H1 (cell line): ENCODE data around the gene ABCF3. TPM values are rescaled to one million over a fixed set of nuclear protein-coding genes. Genes with fewer than 3 reads are reported as not detected.

Experiments
- CTCF ChIA-PET: fragments of 300-600 bp; sonication (Branson Sonifier 250); formaldehyde crosslinking; loops from one replicate; lab custom pipeline; 2021; ENCODE audit not compliant: partially characterized antibody; lab: Charles Lee
- POLR2A ChIA-PET: fragments of 300-600 bp; sonication (Branson Sonifier 250); formaldehyde crosslinking; loops from one replicate; lab custom pipeline; 2021; ENCODE audit warnings: inconsistent platforms; ENCODE audit not compliant: partially characterized antibody; lab: Charles Lee
- DNase-seq, 2 experiments: peaks; one replicate each; pipeline versions ENCODE4 v3.0.0 to v3.0.0-alpha.2; 2010 to 2022; ENCODE audit warnings: low spot score in 2 of 2, low read depth in 1 of 2, mixed read lengths in 1 of 2
- FAIRE-seq: peaks from 2 replicates; lab custom pipeline; 2011; peaks lifted over from hg19 to GRCh38; lab: Jason Lieb, UNC
- H2AFZ ChIP-seq: 2 replicates; pipeline ENCODE4 v1.8.1; 2012; ENCODE audit warnings: low read length, inconsistent platforms
- H2AK5ac ChIP-seq: 2 replicates; pipeline ENCODE4 v1.6.1; 2013; ENCODE audit warnings: low read depth, low read length
- H2BK120ac ChIP-seq: replicated peaks from 2 replicates; pipeline ENCODE3; 2013; ENCODE audit warnings: low read depth, low read length, inconsistent platforms
- H2BK12ac ChIP-seq: 2 replicates; pipeline ENCODE4 v1.6.1; 2013; ENCODE audit warnings: low read depth, low read length
- H2BK15ac ChIP-seq: 2 replicates; pipeline ENCODE4 v1.6.1; 2013; ENCODE audit warnings: low read length
- H2BK20ac ChIP-seq: 2 replicates; pipeline ENCODE4 v1.6.1; 2013; ENCODE audit warnings: low read length
- H2BK5ac ChIP-seq: 2 replicates; pipeline ENCODE4 v1.6.1; 2013; ENCODE audit warnings: low read depth, low read length
- H3K14ac ChIP-seq: 2 replicates; pipeline ENCODE4 v1.6.1; 2013; ENCODE audit warnings: inconsistent platforms; ENCODE audit not compliant: insufficient read length
- H3K18ac ChIP-seq: 2 replicates; pipeline ENCODE4 v1.6.1; 2013; ENCODE audit warnings: low read length; ENCODE audit errors: extremely low read depth
- H3K23ac ChIP-seq: 2 replicates; pipeline ENCODE4 v1.6.1; 2013; ENCODE audit warnings: inconsistent platforms; ENCODE audit not compliant: insufficient read length
- H3K23me2 ChIP-seq: 2 replicates; pipeline ENCODE4 v1.6.1; 2013; ENCODE audit warnings: low read depth, low read length
- H3K27ac ChIP-seq: 2 replicates; pipeline ENCODE4 v1.6.1; 2011; ENCODE audit warnings: low read depth, low read length, inconsistent platforms
- H3K27me3 ChIP-seq, 4 experiments: replicated peaks in 1 of 4; 1 replicate in 1 of 4; 2 replicates in 3 of 4; pipeline versions ENCODE4 v1.6.1 to v1.8.1; 2011 to 2013; ENCODE audit warnings: low read length in 3 of 4, mild to moderate bottlenecking in 3 of 4, inconsistent platforms in 2 of 4, mixed read lengths in 2 of 4, moderate library complexity in 1 of 4; ENCODE audit not compliant: control insufficient read depth in 3 of 4, insufficient read depth in 3 of 4; ENCODE audit errors: extremely low read depth in 1 of 4
- H3K36me3 ChIP-seq, 4 experiments: 2 replicates each; pipeline versions ENCODE4 v1.6.1 to v1.8.1; 2011 to 2013; ENCODE audit warnings: mild to moderate bottlenecking in 4 of 4, low read length in 3 of 4, moderate library complexity in 2 of 4, control low read depth in 1 of 4, inconsistent platforms in 1 of 4; ENCODE audit not compliant: insufficient read depth in 4 of 4, control insufficient read depth in 2 of 4
- H3K4ac ChIP-seq: replicated peaks from 2 replicates; pipeline ENCODE3; 2013; ENCODE audit warnings: low read length, low read depth, mixed read lengths, inconsistent platforms; ENCODE audit not compliant: insufficient read length
- H3K4me1 ChIP-seq, 4 experiments: replicated peaks in 1 of 4; 1 replicate in 1 of 4; 2 replicates in 3 of 4; pipeline versions ENCODE4 v1.6.1 to v1.8.1; 2011 to 2013; ENCODE audit warnings: low read length in 3 of 4, inconsistent platforms in 2 of 4, mixed read lengths in 1 of 4; ENCODE audit not compliant: insufficient read depth in 4 of 4, control insufficient read depth in 3 of 4
- H3K4me2 ChIP-seq, 2 experiments: 2 replicates each; pipeline versions ENCODE4 v1.6.1 to v1.8.1; 2011 to 2013; ENCODE audit warnings: low read depth in 2 of 2, low read length in 2 of 2, control low read depth in 1 of 2, inconsistent platforms in 1 of 2, mild to moderate bottlenecking in 1 of 2; ENCODE audit not compliant: insufficient read depth in 1 of 2
- H3K4me3 ChIP-seq, 4 experiments: fragments of 200-600, 300-600 bp in 1 of 4; sonication (generic), shearing (Covaris generic), sonication (Bioruptor Twin) in 1 of 4; 2 replicates each; pipeline versions ENCODE4 v1.5.1 to v1.8.1; 2011 to 2016; ENCODE audit warnings: low read length in 4 of 4, low read depth in 3 of 4, control low read depth in 2 of 4, inconsistent platforms in 2 of 4, mild to moderate bottlenecking in 2 of 4, mixed read lengths in 1 of 4, moderate library complexity in 1 of 4; ENCODE audit not compliant: insufficient read depth in 2 of 4; ENCODE audit errors: extremely low read depth in 1 of 4
- H3K56ac ChIP-seq: replicated peaks from 2 replicates; pipeline ENCODE3; 2013; ENCODE audit warnings: low read depth, mild to moderate bottlenecking, mixed read lengths, low read length, inconsistent platforms; ENCODE audit not compliant: insufficient read length
- H3K79me1 ChIP-seq: 2 replicates; pipeline ENCODE4 v1.6.1; 2013; ENCODE audit warnings: low read depth, low read length, control low read depth
- H3K79me2 ChIP-seq, 2 experiments: 2 replicates each; pipeline versions ENCODE4 v1.6.1 to v1.8.1; 2012 to 2013; ENCODE audit warnings: low read length in 2 of 2, mild to moderate bottlenecking in 2 of 2, inconsistent platforms in 1 of 2; ENCODE audit not compliant: insufficient read depth in 2 of 2, control insufficient read depth in 1 of 2
- H3K9ac ChIP-seq, 4 experiments: replicated peaks in 1 of 4; 1 replicate in 1 of 4; 2 replicates in 3 of 4; pipeline versions ENCODE4 v1.6.1 to v1.8.1; 2011 to 2013; ENCODE audit warnings: low read depth in 3 of 4, low read length in 3 of 4, control low read depth in 2 of 4, mild to moderate bottlenecking in 2 of 4, moderate library complexity in 2 of 4, inconsistent platforms in 1 of 4; ENCODE audit errors: extremely low read depth in 1 of 4
- H3K9me3 ChIP-seq, 2 experiments: 2 replicates each; pipeline versions ENCODE4 v1.6.1 to v1.8.1; 2012 to 2013; ENCODE audit warnings: mild to moderate bottlenecking in 2 of 2, moderate library complexity in 2 of 2, control low read depth in 1 of 2, inconsistent platforms in 1 of 2, low read depth in 1 of 2, low read length in 1 of 2, mixed read lengths in 1 of 2; ENCODE audit not compliant: insufficient read depth in 2 of 2
- H4K20me1 ChIP-seq, 2 experiments: replicated peaks in 1 of 2; 2 replicates each; pipeline versions ENCODE3 to v1.8.1; 2011 to 2013; ENCODE audit warnings: inconsistent platforms in 2 of 2, low read length in 2 of 2, mild to moderate bottlenecking in 1 of 2; ENCODE audit not compliant: insufficient read depth in 2 of 2, control insufficient read depth in 1 of 2
- H4K5ac ChIP-seq: 2 replicates; pipeline ENCODE4 v1.6.1; 2013; ENCODE audit warnings: low read length, low read depth, mixed read lengths, inconsistent platforms; ENCODE audit not compliant: insufficient read length
- H4K8ac ChIP-seq: 2 replicates; pipeline ENCODE4 v1.8.0; 2013; ENCODE audit warnings: mild to moderate bottlenecking, moderate library complexity, low read length, inconsistent platforms; ENCODE audit not compliant: insufficient read depth; ENCODE audit errors: extremely low read depth
- H4K91ac ChIP-seq: replicated peaks from 2 replicates; pipeline ENCODE3; 2013; ENCODE audit warnings: low read length, mixed read lengths, inconsistent platforms; ENCODE audit not compliant: insufficient read length
- ATF3 ChIP-seq: IDR thresholded peaks from 2 replicates; pipeline ENCODE4 v1.6.1; 2011; ENCODE audit warnings: low read depth, mild to moderate bottlenecking, low read length; ENCODE audit not compliant: insufficient read depth
- CBX5 ChIP-seq: fragments of 300-800, 300-1000 bp; sonication (generic); IDR thresholded peaks from 2 replicates; pipeline ENCODE4 v1.7.1; 2016; ENCODE audit warnings: antibody characterized with exemption, low read length, low read depth
- CBX8 ChIP-seq: fragments of 300-800, 300-1000 bp; sonication (generic); IDR thresholded peaks from 2 replicates; pipeline ENCODE4 v1.7.1; 2016; ENCODE audit warnings: low read depth, low read length, borderline replicate concordance
- CEBPB ChIP-seq: IDR thresholded peaks from 2 replicates; pipeline ENCODE4 v1.6.1; 2012; ENCODE audit warnings: low read depth, low read length
- CHD2 ChIP-seq: IDR thresholded peaks from 2 replicates; pipeline ENCODE4 v1.6.1; 2012; ENCODE audit warnings: low read length, improper control_type of control experiment
- CREB1 ChIP-seq: IDR thresholded peaks from 2 replicates; pipeline ENCODE4 v1.6.1; 2012; ENCODE audit warnings: inconsistent platforms
- CTCF ChIP-seq, 3 experiments: IDR thresholded peaks; 1 replicate in 2 of 3; 2 replicates in 1 of 3; pipeline versions ENCODE4 v1.5.1 to v1.6.1; 2011; ENCODE audit warnings: low read length in 3 of 3, mild to moderate bottlenecking in 3 of 3, inconsistent platforms in 2 of 3, low read depth in 1 of 3, moderate library complexity in 1 of 3; ENCODE audit not compliant: insufficient read depth in 1 of 3; ENCODE audit errors: control extremely low read depth in 1 of 3
- JUN ChIP-seq: IDR thresholded peaks from 2 replicates; pipeline ENCODE4 v1.6.1; 2011; ENCODE audit warnings: low read depth, mild to moderate bottlenecking, improper control_type of control experiment, low read length
- KDM5A ChIP-seq: fragments of 200-600 bp; IDR thresholded peaks from 2 replicates; pipeline ENCODE4 v1.7.1; 2012; ENCODE audit warnings: mild to moderate bottlenecking, low read length, inconsistent platforms, mixed read lengths
- MAX ChIP-seq: IDR thresholded peaks from 2 replicates; pipeline ENCODE4 v1.6.1; 2012; ENCODE audit warnings: inconsistent platforms
- SIN3A ChIP-seq, 2 experiments: IDR thresholded peaks in 1 of 2; conservative IDR thresholded peaks in 1 of 2; 2 replicates each; pipeline ENCODE4 v1.6.1; 2011 to 2012; ENCODE audit warnings: low read length in 2 of 2, improper control_type of control experiment in 1 of 2, low read depth in 1 of 2, mild to moderate bottlenecking in 1 of 2
- WGBS, 2 experiments: shearing (Covaris generic) in 1 of 2; methylation state at CpG; one replicate each; pipeline versions ENCODE4 v1.1.6 to v1.1.7; 2013 to 2015; ENCODE audit warnings: low lambda C conversion rate in 2 of 2, mixed read lengths in 2 of 2, inconsistent platforms in 1 of 2, low coverage in 1 of 2, missing lambda C conversion rate in 1 of 2; ENCODE audit not compliant: insufficient replicate concordance in 2 of 2, insufficient coverage in 1 of 2, insufficient read length in 1 of 2; ENCODE audit errors: extremely low coverage in 1 of 2, missing lambda C conversion rate in 1 of 2; 5-methylcytosine and 5-hydroxymethylcytosine counted together
- polyA plus RNA-seq, 7 experiments: library from polyadenylated mRNA; depleted of rRNA in 3 of 7; stranded (reverse) in 5 of 7; unstranded in 2 of 7; fragments of >200 nt in 5 of 7; fragments of 200-250 nt in 2 of 7; gene quantifications; 1 replicate in 5 of 7; 2 replicates in 1 of 7; 4 replicates in 1 of 7; pipeline versions ENCODE4 v1.2.1 to v1.2.3, GENCODE V29; 2011 to 2013; ENCODE audit warnings: missing spikeins in 2 of 7, mixed read lengths in 2 of 7
- total RNA-seq: library from RNA; stranded (reverse); fragmentation: NEBNext Ultra II Directional; extraction: Animal tissue kit (Norgen Biotek cat#: 25700); gene quantifications from 2 replicates; pipeline ENCODE4 v1.2.1, GENCODE V29; 2021

ABCF3 gene
- total and polyA plus RNA-seq, 2 of the 8 experiments (the other 6 are each of a cell fraction or from before 2014, with no cell fraction given) = 51.6 to 57.8 TPM

- Histone ChIP-seq H3K56ac (no peak overlapping the region), H2AK5ac (no peak overlapping the region), H3K4ac (no peak overlapping the region), H3K27me3 (no peaks in the 10 kb centered on the region), H2BK20ac (no peak overlapping the region), H2BK120ac (no peak overlapping the region), H3K14ac (no peak overlapping the region), H4K20me1 (no peaks in the 10 kb centered on the region), H3K23ac (no peak overlapping the region), H3K18ac (no peak overlapping the region), H3K27ac (no peak overlapping the region), H3K4me2 (no peak overlapping the region), H3K9me3 (no peaks in the 10 kb centered on the region), H2BK15ac (no peak overlapping the region), H4K5ac (no peak overlapping the region), H4K91ac (no peak overlapping the region), H3K23me2 (no peaks in the 10 kb centered on the region), H3K79me1 (no peaks in the 10 kb centered on the region), H2BK12ac (no peak overlapping the region), H2BK5ac (no peak overlapping the region), H3K4me1 (no peaks in the 10 kb centered on the region), H3K36me3 (no peaks in the 10 kb centered on the region), H4K8ac (no peak overlapping the region), H3K4me3 (no peak overlapping the region), H3K9ac (no peak overlapping the region), H2AFZ (no peak overlapping the region), H3K79me2 (no peaks in the 10 kb centered on the region)
- FAIRE-seq = no peak
- WGBS, 2 experiments = 89% methylated on average over 8 of the region's 8 CpGs; no CpG with 5 or more reads in 1 of the 2 experiments
- CTCF ChIA-PET = interaction anchor here (0.7 to 6.3 kb wide), 7 partner anchors 9 to 86 kb away, joined by 3 to 39 read pairs (median 3); no protein-coding TSS in a partner anchor
- POLR2A ChIA-PET = interaction anchor here (0.7 to 1.2 kb wide), 2 partner anchors 8 to 27 kb away, joined by 3 read pairs; no protein-coding TSS in a partner anchor
- DNase-seq = no peak
- TF ChIP-seq KDM5A (no peak), CEBPB (no peak), JUN (no peak), CHD2 (no peak), SIN3A (conservative IDR thresholded peaks at IDR 0.05 in 1 of 2, IDR thresholded peaks at IDR 0.05 in 1 of 2; ENCODE audit: low read depth in 1 of 2, low read length in 2 of 2) (no peak), CREB1 (no peak), CTCF (IDR thresholded peaks at IDR 0.05; ENCODE audit: control extremely low read depth in 1 of 3, insufficient read depth in 1 of 3, low read depth in 1 of 3, low read length in 3 of 3) (no peak), MAX (no peak), ATF3 (no peak), CBX8 (no peak), CBX5 (no peak)
Observed at GRCh38 chr3:184203526-184203925, 17.5 kb downstream of the ABCF3 start.
